ENCODE measurements around the gene MBLAC1. TPM values are rescaled to one million over a fixed set of nuclear protein-coding genes. Genes with fewer than 3 reads are reported as not detected.

Gene MBLAC1
- total RNA-seq, 1 experiment from 2014 or later, result 3.2 TPM

DNA sequence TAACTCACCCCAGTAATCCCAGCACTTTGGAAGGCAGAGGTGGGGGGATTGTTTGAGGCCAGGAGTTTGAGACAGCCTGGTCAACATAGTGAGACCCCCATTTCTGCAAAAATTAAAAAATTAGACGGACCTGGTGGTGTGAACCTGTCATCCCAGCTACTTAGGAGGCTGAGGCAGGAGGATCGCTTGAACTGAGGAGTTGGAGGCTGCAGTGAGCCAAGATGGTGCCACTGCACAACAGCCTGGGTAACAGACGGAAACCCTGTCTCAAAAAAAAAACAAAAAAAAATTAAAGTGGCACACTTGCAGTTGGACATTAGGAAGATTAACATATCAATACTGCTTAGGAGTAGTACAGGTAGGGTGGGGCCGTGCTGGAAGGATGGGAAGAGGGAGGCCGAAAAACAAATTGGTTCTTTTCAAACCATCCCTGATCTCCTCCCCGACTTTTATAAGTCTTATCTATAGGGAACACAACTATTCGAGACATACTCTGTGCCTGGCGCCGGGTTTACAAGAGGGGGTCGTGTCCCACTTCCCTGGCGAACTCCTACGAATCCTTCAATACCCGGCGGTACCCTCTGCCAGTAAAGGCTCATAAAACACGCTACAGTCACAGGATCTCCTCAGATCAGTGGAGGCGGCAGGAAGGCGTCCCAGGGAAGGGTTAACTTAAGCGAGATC lies 8.2 kb upstream of the MBLAC1 start:
- BruUV-seq (replicated peaks), result TSS peak; percentile 50
- Mint-ChIP-seq H3K27me3 (ENCODE audit: insufficient read depth, unreplicated experiment) (no peaks in the 10 kb centered on the region), H3K4me1 (ENCODE audit: low read depth, unreplicated experiment) (peaks cover 20% of the 10 kb centered on the region), H3K36me3 (ENCODE audit: insufficient read depth, unreplicated experiment) (peaks cover 34% of the 10 kb centered on the region), H3K4me3 (ENCODE audit: unreplicated experiment) (peak overlapping the region; percentile 100), H3K27ac (ENCODE audit: unreplicated experiment) (peak overlapping the region; percentile 100), H3K9me3 (ENCODE audit: unreplicated experiment) (peaks cover 9% of the 10 kb centered on the region)
- H3K36me3 ChIP-seq (ENCODE audit: control insufficient read depth, insufficient read depth, low read length), result no peaks in the 10 kb centered on the region
- H3K4me1 ChIP-seq, result peaks cover 10% of the 10 kb centered on the region
- H3K4me3 ChIP-seq (ENCODE audit: low read depth, low read length), result peak overlapping the region; percentile 65
- TF ChIP-seq CTCF (IDR thresholded peaks at IDR 0.05; ENCODE audit: insufficient read depth in 1 of 2, low read depth in 1 of 2, low read length in 1 of 2, severe bottlenecking in 1 of 2, unreplicated experiment in 1 of 2), result no peak
- H3K9me3 ChIP-seq, result no peaks in the 10 kb centered on the region
- no peak for DNase-seq
- intact Hi-C loops (cut with micrococcal nuclease; ENCODE audit: unreplicated experiment), result loop anchor here (1.0 kb wide), 1 partner anchor 9 kb away; no protein-coding TSS in a partner anchor
- ChIA-PET POLR2A (no interaction called here), CTCF (interaction anchor here (0.7 kb wide), 1 partner anchor 12 kb away, joined by 3 read pairs; no protein-coding TSS in a partner anchor)
- no peaks in the 10 kb centered on the region for H3K27me3 ChIP-seq (replicated peaks; ENCODE audit: control insufficient read depth, insufficient read depth, low read length)

DNA sequence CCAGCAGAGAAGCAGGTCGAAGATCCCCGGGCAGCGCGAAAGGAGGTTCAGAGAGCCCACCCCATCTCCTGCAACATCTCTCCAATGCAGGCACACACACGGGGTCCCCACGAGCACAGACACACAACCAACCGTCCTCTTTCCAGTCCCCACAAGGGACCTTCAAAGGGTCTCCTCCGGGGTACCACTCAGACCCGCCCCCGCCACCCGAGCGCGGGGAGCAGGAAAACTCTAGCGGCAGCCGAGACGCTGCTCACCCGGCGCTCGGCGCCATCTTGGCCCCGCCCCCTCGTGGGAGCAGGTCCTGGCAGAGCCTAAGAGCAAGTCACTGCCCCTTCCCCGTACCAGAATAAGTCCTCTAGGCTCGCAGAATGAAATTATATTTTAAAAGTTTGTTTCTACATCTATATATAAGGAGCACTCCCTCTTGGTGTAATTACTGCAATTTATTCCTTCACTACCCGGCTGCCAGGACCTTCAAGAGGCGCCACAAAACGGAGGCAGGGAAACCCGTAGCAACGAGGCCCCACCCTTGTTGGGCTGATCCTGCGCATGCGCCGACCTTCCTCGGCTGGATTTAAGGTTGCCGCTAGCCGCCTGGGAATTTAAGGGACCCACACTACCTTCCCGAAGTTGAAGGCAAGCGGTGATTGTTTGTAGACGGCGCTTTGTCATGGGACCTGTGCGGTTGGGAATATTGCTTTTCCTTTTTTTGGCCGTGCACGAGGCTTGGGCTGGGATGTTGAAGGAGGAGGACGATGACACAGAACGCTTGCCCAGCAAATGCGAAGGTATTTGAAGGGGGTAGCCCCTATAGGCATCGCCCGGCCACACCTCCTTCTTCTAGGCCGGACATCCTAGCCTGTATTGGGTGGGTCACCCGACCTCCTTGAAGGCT lies 7.4 kb upstream of the MBLAC1 start, which contains the start of the genes CNPY4 and TAF6:
Gene CNPY4 (plus strand): TSS at position 563 of the 898 bp plus-strand sequence. CDS start 111 bp downstream, at position 674.
Gene TAF6 (minus strand): TSS at position 287 of the 898 bp plus-strand sequence. CDS start 5,149 bp downstream, outside the sequence.
- H3K4me1 Mint-ChIP-seq (ENCODE audit: low read depth, unreplicated experiment), result peaks cover 21% of the 10 kb centered on the region
- peak; percentile 95 to 96 for DNase-seq
- TF ChIP-seq CTCF (IDR thresholded peaks at IDR 0.05; ENCODE audit: insufficient read depth in 1 of 2, low read depth in 1 of 2, low read length in 1 of 2, severe bottlenecking in 1 of 2, unreplicated experiment in 1 of 2), result no peak
- Histone ChIP-seq H3K36me3 (ENCODE audit: control insufficient read depth, insufficient read depth, low read length) (no peaks in the 10 kb centered on the region), H3K9me3 (no peaks in the 10 kb centered on the region), H3K4me1 (peaks cover 10% of the 10 kb centered on the region), H3K4me3 (ENCODE audit: low read depth, low read length) (peak within 1 kb of the TSS; percentile 65), H3K27me3 (replicated peaks; ENCODE audit: control insufficient read depth, insufficient read depth, low read length) (no peaks in the 10 kb centered on the region)
- no TSS peak for BruUV-seq (replicated peaks)
- H3K27me3 Mint-ChIP-seq (ENCODE audit: insufficient read depth, unreplicated experiment), result no peaks in the 10 kb centered on the region
- H3K9me3 Mint-ChIP-seq (ENCODE audit: unreplicated experiment), result peaks cover 9% of the 10 kb centered on the region
- H3K4me3 Mint-ChIP-seq (ENCODE audit: unreplicated experiment), result peak within 1 kb of the TSS; percentile 100
- ChIA-PET CTCF (no interaction called here), POLR2A (no interaction called here)
- intact Hi-C loops (cut with micrococcal nuclease; ENCODE audit: unreplicated experiment), result loop anchor here (1.0 kb wide), 1 partner anchor 8 kb away; no protein-coding TSS in a partner anchor
- peak within 1 kb of the TSS; percentile 100 for H3K27ac Mint-ChIP-seq (ENCODE audit: unreplicated experiment)
- H3K36me3 Mint-ChIP-seq (ENCODE audit: insufficient read depth, unreplicated experiment), result peaks cover 29% of the 10 kb centered on the region
